ENCODE measurements around the gene ZNF710.

DNA sequence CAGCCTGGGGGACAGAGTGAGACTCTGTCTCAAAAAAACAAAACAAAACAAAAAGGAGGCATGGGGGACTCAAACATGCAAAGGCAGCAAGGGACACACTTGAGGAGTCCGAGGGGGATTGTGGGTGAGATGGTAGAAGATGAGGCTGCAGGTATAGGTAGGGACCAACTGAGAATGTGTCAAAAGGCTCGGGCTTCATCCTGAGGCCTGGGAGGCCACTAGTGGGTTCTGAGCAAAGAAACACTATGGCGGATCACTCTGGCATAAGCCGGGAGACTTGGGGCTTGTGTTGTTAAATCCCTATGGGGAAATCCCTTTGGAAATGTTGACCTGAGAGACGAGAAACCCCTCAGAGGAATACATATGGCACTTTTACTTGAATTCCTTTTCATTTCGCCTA, 21.2 kb downstream of the ZNF710 start:
- TF ChIP-seq POLR2A (IDR thresholded peaks at IDR 0.05; ENCODE audit: low read length) = no peak
- TF ChIP-seq GATA1 (IDR thresholded peaks at IDR 0.05; ENCODE audit: low read depth, low read length) = no peak

Measured in erythroblast (primary cell).